Measurements from ENCODE around the gene EFNA2.
A peak's percentile ranks its signal among the peaks of the same experiment; 100 is the strongest.

Gene EFNA2

GRCh38 chr19:1260749-1261537, 24.7 kb upstream of the EFNA2 start:
- peak; percentile 92 to 97 (median 94) for DNase-seq (ENCODE audit: low read depth in 3 of 3)

DNA sequence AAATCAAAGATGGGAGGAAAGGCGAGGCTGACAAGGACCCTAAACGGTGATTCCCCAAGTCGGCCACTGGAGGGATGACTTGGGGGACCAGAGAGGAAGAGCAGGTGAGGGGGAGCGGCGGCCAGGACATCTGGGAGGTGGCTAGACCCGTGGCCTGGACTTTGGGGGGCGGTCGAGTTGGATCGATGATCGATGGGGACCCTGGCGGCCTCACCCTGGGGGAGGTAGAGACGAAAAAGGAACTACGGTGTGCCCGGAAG, 24.2 kb upstream of the EFNA2 start:
- DNase-seq (ENCODE audit: low read depth in 3 of 3), result no peak

DNA sequence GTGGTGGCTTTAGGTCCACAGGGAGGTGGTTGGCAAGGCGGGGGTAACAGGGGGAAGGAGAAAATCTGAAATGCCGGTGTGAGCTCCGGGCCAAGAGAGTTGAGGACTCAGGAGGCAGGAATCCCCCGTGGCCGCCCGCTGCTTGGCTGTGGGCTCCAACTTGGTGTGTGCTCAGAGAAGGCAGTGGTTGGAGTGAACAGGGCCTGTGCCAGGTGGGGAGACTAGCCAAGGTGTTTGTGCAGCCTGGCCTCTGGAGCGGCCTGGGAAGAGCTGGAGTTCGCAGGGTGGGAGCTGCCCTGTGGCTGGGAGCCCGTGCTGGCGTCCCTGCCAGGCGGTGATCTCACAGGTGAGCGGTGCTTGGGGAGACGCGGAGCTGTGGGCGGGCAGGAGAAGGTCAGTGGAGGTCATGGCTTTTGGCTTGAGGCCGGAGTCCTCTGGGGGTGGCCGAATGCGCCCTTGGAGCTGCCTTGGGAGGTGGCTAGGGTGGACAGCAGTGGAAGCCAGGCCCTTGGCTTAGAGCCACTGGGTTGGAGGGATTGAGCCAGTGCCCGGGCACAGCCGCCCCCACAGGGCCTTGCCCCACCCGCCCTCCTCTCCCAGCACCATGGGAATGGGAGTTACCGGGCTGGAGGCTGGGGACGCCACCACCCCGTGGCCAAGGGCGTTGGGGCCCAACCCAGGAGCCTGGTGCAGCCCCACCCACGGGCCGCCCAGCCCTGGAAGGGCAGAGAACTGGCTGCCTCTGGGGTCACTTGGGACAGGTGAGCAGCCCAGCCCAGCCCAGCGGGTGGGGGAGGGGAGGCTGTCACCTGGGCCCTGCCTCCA, 23.7 kb upstream of the EFNA2 start:
- no peak for DNase-seq (ENCODE audit: low read depth in 3 of 3)

- no peak for DNase-seq (ENCODE audit: low read depth in 3 of 3)
Observed at GRCh38 chr19:1262623-1263123, 23.0 kb upstream of the EFNA2 start.

GRCh38 chr19:1263188-1263587, 22.5 kb upstream of the EFNA2 start:
- no peak for DNase-seq (ENCODE audit: low read depth in 3 of 3)

DNA sequence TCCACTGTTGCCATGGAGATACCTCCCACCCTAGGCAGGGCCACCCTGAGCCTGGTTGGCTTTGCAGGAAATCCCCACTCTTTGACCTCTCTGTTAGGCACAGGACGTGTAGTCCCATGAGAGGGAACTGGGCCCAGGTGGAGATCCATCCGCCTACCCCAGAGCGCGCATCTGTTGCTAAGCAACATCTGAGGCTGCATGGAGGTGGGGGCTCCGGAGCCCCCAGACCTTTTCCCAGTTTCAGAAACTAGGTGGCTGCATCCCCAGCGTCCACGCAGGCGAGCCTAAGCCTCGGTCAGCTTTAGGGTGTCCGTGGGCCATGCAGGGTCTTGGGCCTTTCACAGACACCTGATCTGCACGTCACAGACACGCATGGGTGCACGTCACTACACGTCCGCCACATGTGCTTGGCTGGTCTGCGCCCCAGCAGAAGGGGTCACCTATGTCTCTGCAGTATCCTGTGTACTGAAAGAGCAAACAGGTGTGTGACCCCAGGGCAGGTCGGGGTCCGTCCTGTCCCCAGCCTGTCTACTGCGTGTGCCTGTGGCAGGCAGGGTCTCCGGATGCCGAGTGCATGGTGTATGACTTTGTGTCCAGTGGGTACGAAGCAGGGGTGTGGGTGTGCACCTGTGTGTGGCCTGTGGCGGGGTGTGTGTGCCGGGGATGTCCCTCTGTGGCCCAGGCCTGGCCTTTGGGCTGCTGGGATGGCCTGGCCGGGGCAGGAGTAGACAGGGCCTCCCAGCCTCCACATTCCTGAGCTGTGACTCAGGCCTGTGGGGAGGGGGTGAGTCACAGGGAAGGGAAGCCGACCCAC, 20.7 kb upstream of the EFNA2 start:
- no peak for DNase-seq (ENCODE audit: low read depth in 3 of 3)

DNA sequence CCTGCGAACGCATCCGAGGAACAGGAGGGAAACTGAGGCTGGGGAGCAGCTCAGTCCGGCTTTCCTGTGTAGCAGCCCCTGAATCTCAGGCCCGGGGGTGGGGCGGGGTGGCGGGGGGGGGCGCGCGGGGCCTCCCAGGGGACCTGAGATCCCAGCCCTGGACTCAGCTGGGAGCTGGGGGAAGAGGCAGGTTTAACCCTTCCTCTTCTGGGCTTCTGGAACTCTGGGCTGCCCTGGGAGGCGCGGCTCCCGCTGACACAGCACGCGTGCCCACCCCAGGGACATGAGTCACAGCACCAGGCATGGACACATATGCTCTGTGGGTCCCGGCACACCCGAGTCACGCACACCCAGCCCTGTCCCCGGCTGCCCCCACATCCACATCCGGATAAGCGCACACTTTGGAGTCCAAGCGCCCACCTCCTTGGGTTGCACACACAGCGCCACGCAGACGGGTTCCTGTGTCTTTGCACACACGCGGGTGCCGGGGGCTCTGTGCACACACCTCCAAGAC, 20.0 kb upstream of the EFNA2 start:
- DNase-seq (ENCODE audit: low read depth in 3 of 3), result no peak

DNA sequence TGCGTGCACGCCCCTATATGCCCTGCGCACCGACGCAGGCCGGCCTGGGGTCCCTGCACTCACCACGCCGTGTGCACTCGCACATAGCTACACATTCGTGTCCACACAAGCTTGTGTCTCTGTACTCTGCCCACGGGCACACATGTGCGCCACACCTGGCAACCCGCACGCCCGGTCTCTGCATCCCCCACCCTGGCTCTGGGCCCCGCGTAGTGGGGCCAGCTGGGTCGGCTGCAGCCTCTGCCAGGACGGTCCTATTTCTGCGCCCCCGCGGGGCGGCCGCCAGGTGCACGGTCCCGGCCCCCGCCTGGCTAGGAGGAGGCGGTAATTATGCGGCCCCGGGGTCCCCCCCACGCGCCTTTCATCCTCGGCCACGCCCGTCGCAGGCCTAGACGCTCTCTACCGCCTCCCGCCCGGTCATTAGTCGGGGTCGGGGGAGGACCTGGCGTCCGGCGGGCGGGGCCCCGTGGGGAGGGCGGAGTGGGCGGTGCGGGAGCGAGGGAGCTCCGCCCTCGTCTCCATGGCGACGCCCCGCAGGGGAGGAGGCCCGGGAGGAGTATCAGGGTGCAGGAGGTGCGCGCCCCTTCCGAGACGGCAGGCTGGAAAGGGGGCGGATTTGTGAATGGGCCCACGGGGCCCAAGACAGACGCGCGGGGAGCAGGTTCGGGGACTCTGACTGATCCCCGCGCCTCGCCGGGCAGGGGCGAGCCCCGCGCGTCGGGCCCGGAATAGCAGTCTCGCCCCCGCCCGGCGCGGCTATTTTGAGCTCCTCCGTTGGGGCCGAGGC, 19.4 kb upstream of the EFNA2 start:
- DNase-seq (ENCODE audit: low read depth in 3 of 3), result peak; percentile 70 to 80 (median 73)

GRCh38 chr19:1266916-1267476, 18.7 kb upstream of the EFNA2 start:
- peak in 1 of 3 donors; percentile 60 for DNase-seq (ENCODE audit: low read depth in 3 of 3)

DNA sequence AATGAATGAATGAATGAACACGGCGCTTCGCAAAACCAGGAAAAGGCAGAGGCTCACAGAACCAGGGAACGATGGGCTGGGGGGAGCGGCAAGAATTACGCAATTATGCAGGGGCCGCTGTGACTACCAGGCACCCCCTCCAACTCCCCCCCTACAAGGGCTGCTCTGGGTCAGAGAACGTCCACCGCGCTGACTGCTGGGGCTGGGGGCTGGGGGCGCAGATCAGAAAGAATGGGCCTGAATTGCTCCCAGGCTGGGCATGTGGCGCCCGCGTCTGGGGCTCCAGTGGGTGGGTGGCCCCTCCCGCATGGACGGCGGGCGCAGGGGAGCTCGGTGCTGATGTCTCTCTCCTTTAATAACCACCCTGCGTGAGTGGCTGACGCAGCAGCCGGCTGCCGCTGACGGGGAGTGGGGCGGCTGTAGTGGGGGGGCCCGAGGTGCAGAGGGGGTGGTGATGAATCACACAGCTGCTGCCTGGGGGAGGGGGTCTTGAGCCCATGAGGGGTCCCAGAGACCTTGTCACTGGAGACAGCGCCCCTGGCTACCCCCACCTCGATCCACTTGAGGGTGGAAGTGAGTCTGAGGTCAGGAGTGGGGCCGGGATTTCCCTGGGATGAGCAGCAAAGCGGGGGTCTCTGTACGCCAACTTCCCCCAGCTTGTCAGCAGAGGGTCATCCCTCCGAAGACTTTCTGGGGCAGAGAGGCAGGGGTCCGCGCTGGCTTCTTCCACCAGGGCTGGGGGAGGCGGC, 18.0 kb upstream of the EFNA2 start:
- DNase-seq (ENCODE audit: low read depth in 3 of 3), result no peak

DNA sequence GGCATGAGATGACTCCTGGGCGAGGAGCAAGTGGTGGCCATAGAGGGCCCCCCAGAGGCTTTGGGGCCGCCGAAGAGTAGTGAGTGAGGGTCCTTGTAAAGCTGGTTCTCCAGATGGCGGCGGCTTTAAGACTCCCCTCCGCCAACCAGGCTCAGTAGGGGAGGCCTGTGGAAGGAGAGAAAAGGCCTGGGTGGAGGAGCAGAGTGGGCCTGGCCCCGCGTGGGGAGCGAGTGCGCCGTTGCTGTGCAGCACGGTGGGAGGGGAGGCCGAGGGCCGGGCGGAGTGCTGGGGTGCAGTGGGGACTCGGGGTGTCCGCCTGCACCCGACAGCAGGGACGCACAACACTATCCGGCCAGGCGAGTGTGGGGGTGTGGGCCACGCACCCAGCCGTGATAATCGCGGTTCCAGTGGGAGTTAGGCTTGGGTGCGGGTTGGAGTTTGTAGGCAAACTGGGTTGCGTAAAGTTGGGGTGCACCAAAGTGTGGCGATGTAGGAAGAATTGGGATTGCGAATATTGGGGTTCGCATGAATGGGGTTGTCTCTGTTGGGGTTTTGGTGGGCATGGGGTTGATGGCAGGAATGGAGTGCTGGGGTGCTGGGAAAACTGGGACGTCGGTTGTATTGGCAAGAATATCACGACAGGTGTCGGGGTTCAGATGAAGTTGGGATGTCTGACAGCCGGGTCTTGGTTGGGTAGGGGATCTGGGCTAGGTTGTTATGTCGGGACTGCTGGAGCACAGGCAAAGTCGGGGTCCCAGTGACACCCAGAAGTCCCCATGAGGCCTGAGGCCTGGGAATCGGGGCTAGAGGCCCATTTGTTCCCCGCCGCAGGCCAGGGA, 17.2 kb upstream of the EFNA2 start:
- DNase-seq (ENCODE audit: low read depth in 3 of 3), result no peak

DNA sequence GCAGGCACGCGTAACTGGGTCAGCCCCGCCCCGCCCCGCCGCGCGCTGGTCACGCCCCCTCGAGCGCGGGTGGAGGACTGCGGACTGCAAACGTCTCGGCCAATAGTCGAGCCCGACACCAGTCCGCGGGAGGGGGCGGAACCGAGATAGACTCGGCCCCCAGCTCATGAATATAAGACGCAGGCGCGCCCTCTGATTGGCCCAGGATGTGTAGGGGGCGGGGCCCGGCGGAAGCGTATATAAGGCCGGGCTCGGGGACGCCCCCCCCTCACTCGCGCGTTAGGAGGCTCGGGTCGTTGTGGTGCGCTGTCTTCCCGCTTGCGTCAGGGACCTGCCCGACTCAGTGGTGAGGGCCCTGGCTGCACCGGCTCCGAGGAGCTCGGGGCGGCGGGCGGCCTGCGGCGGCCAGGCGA, 16.6 kb upstream of the EFNA2 start, which contains the start of gene CIRBP:
Gene CIRBP (plus strand): TSS at position 268 of the 413 bp plus-strand sequence. CDS start 1,602 bp downstream, outside the sequence.
- DNase-seq (ENCODE audit: low read depth in 3 of 3), result peak; percentile 98 to 99 (median 99)

- DNase-seq (ENCODE audit: low read depth in 3 of 3), result peak; percentile 77 to 85 (median 80)
Observed at GRCh38 chr19:1269478-1270212, 16.0 kb upstream of the EFNA2 start.

DNA sequence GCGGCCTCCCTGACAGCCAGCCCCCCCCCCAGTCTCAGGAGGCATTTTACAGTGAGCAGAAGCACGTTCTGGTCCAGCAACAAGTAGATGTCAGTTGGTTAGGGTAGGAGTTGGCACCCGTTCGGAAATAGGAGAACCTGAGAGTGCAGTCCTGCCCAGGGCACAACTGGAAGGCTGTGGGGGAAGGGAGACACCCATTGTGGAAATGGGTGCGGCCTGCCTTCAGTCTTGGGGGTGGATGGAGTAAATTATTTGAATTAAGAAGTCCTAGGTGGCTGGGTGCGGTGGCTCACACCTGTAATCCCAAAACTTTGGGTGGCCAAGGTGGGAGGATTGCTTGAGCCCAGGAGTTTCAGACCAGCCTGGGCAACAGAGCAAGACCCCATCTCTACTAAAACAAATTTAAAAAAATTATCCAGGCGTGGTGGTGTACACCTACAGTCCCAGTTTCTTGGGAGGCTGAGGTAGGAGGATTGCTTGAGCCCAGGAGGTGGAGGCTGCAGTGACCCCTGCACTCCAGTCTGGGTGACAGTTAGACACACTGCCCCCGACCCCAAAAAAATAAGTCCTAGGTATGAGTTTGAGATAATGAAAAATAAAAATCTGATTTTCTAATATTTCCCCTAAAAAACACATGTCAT, 15.3 kb upstream of the EFNA2 start:
- DNase-seq (ENCODE audit: low read depth in 3 of 3), result no peak

- no peak for DNase-seq (ENCODE audit: low read depth in 3 of 3)
Observed at GRCh38 chr19:1270854-1271527, 14.7 kb upstream of the EFNA2 start.

GRCh38 chr19:1271528-1272422, 13.9 kb upstream of the EFNA2 start:
- no peak for DNase-seq (ENCODE audit: low read depth in 3 of 3)

All from stimulated activated CD4-positive, alpha-beta T cell treated with anti-CD3 and anti-CD28 coated beads, TNF-alpha, amount 100 ng/mL, for 48 hours (primary cell).